ENCODE measurements around the gene COG8. TPM values are rescaled to one million over a fixed set of nuclear protein-coding genes. Genes with fewer than 3 reads are reported as not detected.
"Not testable (repeated sequence)": the region's sequence is repeated elsewhere in the genome, so short reads cannot be mapped to it uniquely, and the experiment has no call there.

The COG8 gene
- total RNA-seq, 4 donors from 2014 or later: 41.2 to 56.5 (median 52.1) TPM

GRCh38 chr16:69306031-69306430, 33.3 kb downstream of the COG8 start:
- no peak for DNase-seq
- H3K4me1 ChIP-seq: peaks cover 3 to 4% of the 10 kb centered on the region in 2 donors
- TF ChIP-seq CTCF (IDR thresholded peaks at IDR 0.05 in 4 of 5, conservative IDR thresholded peaks at IDR 0.05 in 1 of 5) (no peak), POLR2A (IDR thresholded peaks at IDR 0.05) (no peak)
- H3K27ac ChIP-seq: no peak overlapping the region
- intact Hi-C loops (cut with DNase I; ENCODE audit: low total_unique reads): no loop called here
- in situ Hi-C loops (cut with MboI; ENCODE audit: low sequenced_read_pairs in 4 of 4): no loop called here
- ATAC-seq: no peak
- no peaks in the 10 kb centered on the region for H3K9me3 ChIP-seq
- H3K36me3 ChIP-seq: peaks cover 0 to 6% of the 10 kb centered on the region in 2 donors
- no peak overlapping the region for H3K4me3 ChIP-seq
- no peaks in the 10 kb centered on the region for H3K27me3 ChIP-seq

- intact Hi-C loops (cut with DNase I; ENCODE audit: low total_unique reads) (no loop called here), in situ Hi-C loops (cut with MboI; ENCODE audit: low sequenced_read_pairs in 4 of 4) (no loop called here)
- no peak for DNase-seq
- no peak for TF ChIP-seq POLR2A (IDR thresholded peaks at IDR 0.05)
- no peak for TF ChIP-seq CTCF (IDR thresholded peaks at IDR 0.05 in 4 of 5, conservative IDR thresholded peaks at IDR 0.05 in 1 of 5)
- ATAC-seq: no peak
- Histone ChIP-seq H3K9me3 (no peaks in the 10 kb centered on the region), H3K27me3 (no peaks in the 10 kb centered on the region), H3K4me1 (no peaks in the 10 kb centered on the region), H3K36me3 (peaks cover 0 to 16% of the 10 kb centered on the region in 2 donors), H3K27ac (no peak overlapping the region), H3K4me3 (no peak overlapping the region)
Observed at GRCh38 chr16:69302301-69302700, 37.1 kb downstream of the COG8 start.

- ATAC-seq: no peak
- intact Hi-C loops (cut with DNase I; ENCODE audit: low total_unique reads): no loop called here
Observed at GRCh38 chr16:69301861-69302260, 37.5 kb downstream of the COG8 start.

GRCh38 chr16:69301187-69301586, 38.2 kb downstream of the COG8 start:
- Histone ChIP-seq H3K4me1 (no peaks in the 10 kb centered on the region), H3K27ac (no peak overlapping the region), H3K4me3 (no peak overlapping the region), H3K36me3 (peaks cover 0 to 16% of the 10 kb centered on the region in 2 donors), H3K27me3 (no peaks in the 10 kb centered on the region), H3K9me3 (no peaks in the 10 kb centered on the region)
- in situ Hi-C loops (cut with MboI; ENCODE audit: low sequenced_read_pairs in 4 of 4): no loop called here
- intact Hi-C loops (cut with DNase I; ENCODE audit: low total_unique reads): no loop called here
- TF ChIP-seq POLR2A (IDR thresholded peaks at IDR 0.05) (no peak), CTCF (IDR thresholded peaks at IDR 0.05 in 4 of 5, conservative IDR thresholded peaks at IDR 0.05 in 1 of 5) (no peak)
- DNase-seq (no peak), ATAC-seq (no peak)

More at GRCh38 chr16:69301861-69302260, 37.5 kb downstream of the COG8 start:
- no peaks in the 10 kb centered on the region for H3K27me3 ChIP-seq
- H3K27ac ChIP-seq: no peak overlapping the region
- in situ Hi-C loops (cut with MboI; ENCODE audit: low sequenced_read_pairs in 4 of 4): no loop called here
- no peak for DNase-seq
- H3K36me3 ChIP-seq: peaks cover 0 to 16% of the 10 kb centered on the region in 2 donors
- no peak overlapping the region for H3K4me3 ChIP-seq
- H3K4me1 ChIP-seq: no peaks in the 10 kb centered on the region
- no peak for TF ChIP-seq CTCF (IDR thresholded peaks at IDR 0.05 in 4 of 5, conservative IDR thresholded peaks at IDR 0.05 in 1 of 5)
- TF ChIP-seq POLR2A (IDR thresholded peaks at IDR 0.05): no peak
- no peaks in the 10 kb centered on the region for H3K9me3 ChIP-seq

- Histone ChIP-seq H3K27ac (no peak overlapping the region), H3K27me3 (no peaks in the 10 kb centered on the region), H3K9me3 (no peaks in the 10 kb centered on the region), H3K4me1 (no peaks in the 10 kb centered on the region), H3K36me3 (peaks cover 0 to 16% of the 10 kb centered on the region in 2 donors), H3K4me3 (no peak overlapping the region)
- TF ChIP-seq CTCF (IDR thresholded peaks at IDR 0.05 in 4 of 5, conservative IDR thresholded peaks at IDR 0.05 in 1 of 5): no peak
- TF ChIP-seq POLR2A (IDR thresholded peaks at IDR 0.05): no peak
- intact Hi-C loops (cut with DNase I; ENCODE audit: low total_unique reads) (no loop called here), in situ Hi-C loops (cut with MboI; ENCODE audit: low sequenced_read_pairs in 4 of 4) (loop anchor here in 2 of 4 donors (25.0 kb wide), 2 partner anchors 136 to 761 kb away; partner anchors contain the start of gene ZFP90 (in 1 of the 2))
- DNase-seq (no peak), ATAC-seq (no peak)
Observed at GRCh38 chr16:69298261-69298660, 41.1 kb downstream of the COG8 start.

GRCh38 chr16:69296771-69297170, 42.6 kb downstream of the COG8 start:
- intact Hi-C loops (cut with DNase I; ENCODE audit: low total_unique reads); H3K27me3 ChIP-seq; H3K4me1 ChIP-seq; DNase-seq; H3K27ac ChIP-seq; ATAC-seq; H3K4me3 ChIP-seq; H3K9me3 ChIP-seq: not testable (repeated sequence)
- in situ Hi-C loops (cut with MboI; ENCODE audit: low sequenced_read_pairs in 4 of 4): loop anchor here in 2 of 4 donors (25.0 kb wide), 2 partner anchors 134 to 759 kb away; partner anchors contain the start of gene ZFP90 (in 1 of the 2)
- H3K36me3 ChIP-seq: peaks cover 0 to 15% of the 10 kb centered on the region in 2 donors

Data from gastrocnemius medialis (tissue), 4 donors.